Naive thymus-derived CD4-positive, alpha-beta T cell (primary cell): Measurements from ENCODE around the gene UGT1A5. TPM values are rescaled to one million over a fixed set of nuclear protein-coding genes. Genes with fewer than 3 reads are reported as not detected.

Experiments
- ATAC-seq: fragments of 150-1000 bp; cut with Tn5 transposase; 2 replicates; pipeline ENCODE4 v1.10.0; 2021; ENCODE audit warnings: mild to moderate bottlenecking, moderate library complexity
- CTCF ChIA-PET: fragments of 350-600 bp; sonication (Branson Sonifier 250); formaldehyde crosslinking; loops from one replicate; lab custom pipeline; 2021; ENCODE audit warnings: antibody characterized with exemption; lab: Charles Lee
- POLR2A ChIA-PET: fragments of 350-600 bp; sonication (Branson Sonifier 250); formaldehyde crosslinking; loops from one replicate; lab custom pipeline; 2021; ENCODE audit warnings: antibody characterized with exemption, inconsistent platforms; lab: Charles Lee
- DNase-seq, 9 donors: peaks; one replicate each; pipeline versions ENCODE4 v3.0.0 to v3.0.0-alpha.2; 2020 to 2022; ENCODE audit warnings: mixed read lengths in 1 of 9
- H3K27ac ChIP-seq: one replicate; pipeline ENCODE4 v1.7.0; 2013; ENCODE audit warnings: mild to moderate bottlenecking, low read depth, low read length, moderate library complexity
- H3K27me3 ChIP-seq, 2 donors: one replicate each; pipeline ENCODE4 v1.7.0; 2013; ENCODE audit warnings: low read length in 2 of 2, mild to moderate bottlenecking in 2 of 2, moderate library complexity in 2 of 2; ENCODE audit not compliant: control insufficient read depth in 2 of 2, insufficient read depth in 2 of 2
- H3K36me3 ChIP-seq, 3 experiments: 1 replicate in 2 of 3; 2 replicates in 1 of 3; pipeline ENCODE4 v1.7.0; 2013; ENCODE audit warnings: low read length in 3 of 3, mild to moderate bottlenecking in 3 of 3, moderate library complexity in 1 of 3; ENCODE audit not compliant: insufficient read depth in 3 of 3, control insufficient read depth in 2 of 3
- H3K4me1 ChIP-seq, 2 donors: one replicate each; pipeline ENCODE4 v1.7.0; 2013; ENCODE audit warnings: low read length in 2 of 2, mild to moderate bottlenecking in 2 of 2, moderate library complexity in 1 of 2; ENCODE audit not compliant: control insufficient read depth in 2 of 2, insufficient read depth in 2 of 2
- H3K4me3 ChIP-seq: 2 replicates; pipeline ENCODE4 v1.7.0; 2013; ENCODE audit warnings: mild to moderate bottlenecking, low read length
- H3K9me3 ChIP-seq, 3 experiments: 1 replicate in 2 of 3; 2 replicates in 1 of 3; pipeline ENCODE4 v1.7.0; 2013; ENCODE audit warnings: low read length in 3 of 3; ENCODE audit not compliant: control insufficient read depth in 2 of 3
- H3K27ac Mint-ChIP-seq, 9 donors: one replicate each; pipeline ENCODE4 v1.8.0; 2020 to 2022; ENCODE audit warnings: mixed read lengths in 9 of 9, mild to moderate bottlenecking in 8 of 9, moderate library complexity in 5 of 9, inconsistent platforms in 2 of 9
- H3K27me3 Mint-ChIP-seq, 5 donors: one replicate each; pipeline ENCODE4 v1.8.0; 2021 to 2022; ENCODE audit warnings: mixed read lengths in 5 of 5, mild to moderate bottlenecking in 1 of 5
- H3K36me3 Mint-ChIP-seq, 5 donors: one replicate each; pipeline ENCODE4 v1.8.0; 2020 to 2022; ENCODE audit warnings: mixed read lengths in 5 of 5, mild to moderate bottlenecking in 3 of 5, inconsistent platforms in 1 of 5
- H3K4me1 Mint-ChIP-seq, 7 donors: one replicate each; pipeline ENCODE4 v1.8.0; 2020 to 2022; ENCODE audit warnings: mixed read lengths in 7 of 7, mild to moderate bottlenecking in 3 of 7, inconsistent platforms in 1 of 7
- H3K4me3 Mint-ChIP-seq, 10 donors: one replicate each; pipeline ENCODE4 v1.8.0; 2020 to 2022; ENCODE audit warnings: mild to moderate bottlenecking in 10 of 10, mixed read lengths in 10 of 10, moderate library complexity in 6 of 10, inconsistent platforms in 2 of 10
- H3K9me3 Mint-ChIP-seq, 11 donors: one replicate each; pipeline ENCODE4 v1.8.0; 2020 to 2022; ENCODE audit warnings: mixed read lengths in 11 of 11, mild to moderate bottlenecking in 4 of 11, inconsistent platforms in 1 of 11, moderate library complexity in 1 of 11
- intact Hi-C, 2 donors: fragments of 100-400 bp; cut with micrococcal nuclease; formaldehyde crosslinking; loops; one replicate each; pipeline ENCODE4 v1.15.1; 2023
- polyA plus RNA-seq, 2 donors: library from polyadenylated mRNA; unstranded; fragments of 300-500 nt; fragmentation: Illumina TruSeq; gene quantifications; one replicate each; pipeline ENCODE4 v1.2.3, GENCODE V29; 2021
- total RNA-seq, 6 experiments: library from RNA in 5 of 6; stranded (reverse) in 5 of 6; gene quantifications; 1 replicate in 5 of 6; 2 replicates in 1 of 6; pipeline ENCODE4 v1.2.3 and lab custom pipeline; 2021 to 2026

Gene UGT1A5
- total and polyA plus RNA-seq, 7 experiments from 2014 or later = not detected

- intact Hi-C loops = no loop called here
- Mint-ChIP-seq H3K36me3 (no peaks in the 10 kb centered on the region), H3K4me3 (no peak overlapping the region), H3K27ac (no peak overlapping the region), H3K4me1 (no peaks in the 10 kb centered on the region), H3K27me3 (peaks cover 0 to 14% (median 5%) of the 10 kb centered on the region in 5 donors), H3K9me3 (peaks cover 0 to 9% (median 4%) of the 10 kb centered on the region in 11 donors)
- no peak overlapping the region for H3K27ac ChIP-seq
- ChIA-PET CTCF (no interaction called here), POLR2A (no interaction called here)
- H3K4me1 ChIP-seq = no peaks in the 10 kb centered on the region
- H3K27me3 ChIP-seq = no peaks in the 10 kb centered on the region
- no peak for DNase-seq
- no peaks in the 10 kb centered on the region for H3K36me3 ChIP-seq
- ATAC-seq = no peak
- no peak overlapping the region for H3K4me3 ChIP-seq
- no peaks in the 10 kb centered on the region for H3K9me3 ChIP-seq
Observed at GRCh38 chr2:233789554-233789953, 76.8 kb downstream of the UGT1A5 start.

- no peak overlapping the region for H3K27ac Mint-ChIP-seq
- no peak for DNase-seq
- CTCF ChIA-PET = interaction anchor here (0.9 kb wide), 1 partner anchor 80 kb away, joined by 3 read pairs; no protein-coding TSS in a partner anchor
Observed at GRCh38 chr2:233791151-233791882, 78.6 kb downstream of the UGT1A5 start.

DNA sequence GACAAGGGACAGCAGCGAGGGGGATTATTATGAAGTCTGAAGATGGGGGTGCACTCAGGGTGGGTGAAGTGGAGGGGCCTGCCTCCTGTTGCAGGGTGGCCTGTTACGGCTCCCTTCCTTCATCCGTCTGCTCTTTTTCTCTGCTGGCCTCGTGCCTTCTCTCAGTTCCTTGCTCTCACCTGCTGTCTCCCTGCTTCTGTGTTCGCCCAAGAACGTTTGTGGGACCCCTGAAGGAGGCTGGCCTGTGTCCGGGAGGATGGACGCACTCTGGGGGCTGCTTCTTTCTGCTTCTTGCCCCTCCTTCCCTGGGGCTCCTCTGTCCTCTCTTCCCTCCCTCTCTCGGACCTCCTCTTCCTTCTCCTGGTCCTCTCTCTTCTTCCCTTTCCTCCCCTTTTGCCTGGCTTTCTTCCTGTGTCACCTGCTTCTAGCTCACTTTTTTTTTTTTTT is 79.2 kb downstream of the UGT1A5 start:
- DNase-seq = no peak
- intact Hi-C loops = no loop called here
- no peak overlapping the region for H3K4me3 ChIP-seq
- H3K4me1 Mint-ChIP-seq = no peaks in the 10 kb centered on the region
- no peak for ATAC-seq
- no peaks in the 10 kb centered on the region for H3K4me1 ChIP-seq
- CTCF ChIA-PET = interaction anchor here (0.9 kb wide), 1 partner anchor 80 kb away, joined by 3 read pairs; no protein-coding TSS in a partner anchor
- no peak overlapping the region for H3K4me3 Mint-ChIP-seq
- peak overlapping the region in 1 of 9 donors; percentile 20 for H3K27ac Mint-ChIP-seq
- H3K36me3 ChIP-seq = no peaks in the 10 kb centered on the region
- no peaks in the 10 kb centered on the region for H3K27me3 ChIP-seq
- peaks cover 0 to 4% (median 0%) of the 10 kb centered on the region in 5 donors for H3K27me3 Mint-ChIP-seq
- H3K36me3 Mint-ChIP-seq = no peaks in the 10 kb centered on the region
- H3K9me3 Mint-ChIP-seq = peaks cover 0 to 2% (median 0%) of the 10 kb centered on the region in 11 donors
- no peaks in the 10 kb centered on the region for H3K9me3 ChIP-seq
- POLR2A ChIA-PET = no interaction called here
- no peak overlapping the region for H3K27ac ChIP-seq

More at GRCh38 chr2:233791151-233791882, 78.6 kb downstream of the UGT1A5 start:
- Mint-ChIP-seq H3K9me3 (peaks cover 0 to 2% (median 1%) of the 10 kb centered on the region in 11 donors), H3K4me3 (no peak overlapping the region), H3K36me3 (no peaks in the 10 kb centered on the region), H3K27me3 (peaks cover 0 to 4% (median 2%) of the 10 kb centered on the region in 5 donors), H3K4me1 (no peaks in the 10 kb centered on the region)
- Histone ChIP-seq H3K27ac (no peak overlapping the region), H3K4me1 (no peaks in the 10 kb centered on the region), H3K27me3 (no peaks in the 10 kb centered on the region), H3K36me3 (no peaks in the 10 kb centered on the region), H3K9me3 (no peaks in the 10 kb centered on the region), H3K4me3 (no peak overlapping the region)
- ATAC-seq = no peak
- POLR2A ChIA-PET = no interaction called here
- intact Hi-C loops = no loop called here

GRCh38 chr2:233792720-233793119 is 80.0 kb downstream of the UGT1A5 start:
- no peaks in the 10 kb centered on the region for H3K4me1 ChIP-seq
- H3K4me3 ChIP-seq = no peak overlapping the region
- Mint-ChIP-seq H3K4me1 (no peaks in the 10 kb centered on the region), H3K4me3 (no peak overlapping the region), H3K9me3 (peaks cover 0 to 2% (median 0%) of the 10 kb centered on the region in 11 donors), H3K36me3 (no peaks in the 10 kb centered on the region), H3K27me3 (peaks cover 0 to 4% (median 0%) of the 10 kb centered on the region in 5 donors), H3K27ac (no peak overlapping the region)
- ChIA-PET CTCF (no interaction called here), POLR2A (no interaction called here)
- intact Hi-C loops = no loop called here
- H3K27me3 ChIP-seq = no peaks in the 10 kb centered on the region
- ATAC-seq = no peak
- H3K9me3 ChIP-seq = no peaks in the 10 kb centered on the region
- no peak for DNase-seq
- H3K36me3 ChIP-seq = no peaks in the 10 kb centered on the region
- no peak overlapping the region for H3K27ac ChIP-seq

GRCh38 chr2:233793465-233794127 is 80.9 kb downstream of the UGT1A5 start:
- ChIA-PET POLR2A (no interaction called here), CTCF (no interaction called here)
- H3K9me3 Mint-ChIP-seq = peaks cover 0 to 2% (median 0%) of the 10 kb centered on the region in 11 donors
- Histone ChIP-seq H3K4me1 (no peaks in the 10 kb centered on the region), H3K27ac (no peak overlapping the region), H3K27me3 (no peaks in the 10 kb centered on the region), H3K4me3 (no peak overlapping the region), H3K36me3 (no peaks in the 10 kb centered on the region), H3K9me3 (no peaks in the 10 kb centered on the region)
- DNase-seq (no peak), ATAC-seq (no peak)
- intact Hi-C loops = no loop called here
- no peak overlapping the region for H3K4me3 Mint-ChIP-seq
- peaks cover 0 to 2% (median 0%) of the 10 kb centered on the region in 7 donors for H3K4me1 Mint-ChIP-seq
- no peaks in the 10 kb centered on the region for H3K36me3 Mint-ChIP-seq
- peaks cover 0 to 4% (median 0%) of the 10 kb centered on the region in 5 donors for H3K27me3 Mint-ChIP-seq
- H3K27ac Mint-ChIP-seq = no peak overlapping the region

DNA sequence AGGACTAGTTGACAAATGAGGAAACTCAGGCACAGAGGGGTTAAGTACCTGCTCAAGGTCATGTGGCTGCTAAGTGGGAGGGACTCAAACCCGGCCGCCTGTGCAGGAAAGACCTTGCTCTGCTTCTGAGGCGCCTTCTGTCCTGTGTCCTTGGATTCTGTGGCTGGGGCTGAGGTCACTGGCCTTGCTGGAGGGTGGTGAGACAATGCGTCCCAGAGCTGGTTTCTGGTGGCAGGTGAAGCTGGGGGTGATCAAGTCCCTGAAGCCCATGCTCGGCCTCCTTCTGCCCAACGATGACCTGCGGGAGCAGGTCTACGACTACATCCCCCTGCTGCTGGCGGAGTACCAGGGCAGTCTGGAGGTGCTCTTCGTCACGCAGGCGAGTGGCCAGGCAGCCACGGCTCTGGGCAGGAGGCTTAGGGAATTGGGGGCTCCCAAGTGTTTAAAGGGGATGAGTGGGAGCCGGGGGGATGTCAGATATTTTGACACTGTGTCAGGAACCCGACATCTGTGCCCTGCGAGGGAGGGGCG is 81.5 kb downstream of the UGT1A5 start:
- H3K27ac ChIP-seq = no peak overlapping the region
- no peaks in the 10 kb centered on the region for H3K9me3 ChIP-seq
- CTCF ChIA-PET = no interaction called here
- H3K4me1 Mint-ChIP-seq = peaks cover 0 to 2% (median 0%) of the 10 kb centered on the region in 7 donors
- H3K4me3 ChIP-seq = no peak overlapping the region
- H3K36me3 ChIP-seq = no peaks in the 10 kb centered on the region
- H3K36me3 Mint-ChIP-seq = no peaks in the 10 kb centered on the region
- intact Hi-C loops = no loop called here
- no peaks in the 10 kb centered on the region for H3K27me3 ChIP-seq
- H3K27me3 Mint-ChIP-seq = peaks cover 0 to 2% (median 0%) of the 10 kb centered on the region in 5 donors
- POLR2A ChIA-PET = no interaction called here
- H3K9me3 Mint-ChIP-seq = peaks cover 0 to 2% (median 0%) of the 10 kb centered on the region in 11 donors
- no peak overlapping the region for H3K27ac Mint-ChIP-seq
- DNase-seq (no peak), ATAC-seq (no peak)
- H3K4me3 Mint-ChIP-seq = no peak overlapping the region
- H3K4me1 ChIP-seq = no peaks in the 10 kb centered on the region
